Measurements from ENCODE around the gene AGBL3.

DNA sequence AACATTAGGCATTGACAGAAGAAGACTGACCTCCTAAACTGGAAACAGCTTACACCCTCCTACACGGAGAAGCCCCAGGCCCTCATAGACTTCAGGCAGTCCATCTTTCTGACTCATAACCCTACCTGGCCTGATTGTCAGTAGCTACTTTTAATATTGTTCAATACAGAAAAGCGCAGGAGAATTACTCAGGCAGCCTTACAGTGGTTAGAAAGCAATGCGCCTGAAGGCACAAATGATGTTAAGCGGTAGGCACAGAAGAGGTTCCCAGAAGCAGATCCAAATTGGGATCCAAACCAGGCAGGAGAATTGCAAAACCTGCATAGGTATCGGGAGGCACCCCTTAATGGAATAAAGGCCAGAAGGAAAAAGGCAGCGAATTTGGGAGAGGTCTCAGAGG is 189.6 kb downstream of the AGBL3 start:
- TF ChIP-seq, protein P1, sequence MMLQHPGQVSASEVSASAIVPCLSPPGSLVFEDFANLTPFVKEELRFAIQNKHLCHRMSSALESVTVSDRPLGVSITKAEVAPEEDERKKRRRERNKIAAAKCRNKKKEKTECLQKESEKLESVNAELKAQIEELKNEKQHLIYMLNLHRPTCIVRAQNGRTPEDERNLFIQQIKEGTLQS (IDR thresholded peaks at IDR 0.05): no peak
- TF ChIP-seq, protein P2, sequence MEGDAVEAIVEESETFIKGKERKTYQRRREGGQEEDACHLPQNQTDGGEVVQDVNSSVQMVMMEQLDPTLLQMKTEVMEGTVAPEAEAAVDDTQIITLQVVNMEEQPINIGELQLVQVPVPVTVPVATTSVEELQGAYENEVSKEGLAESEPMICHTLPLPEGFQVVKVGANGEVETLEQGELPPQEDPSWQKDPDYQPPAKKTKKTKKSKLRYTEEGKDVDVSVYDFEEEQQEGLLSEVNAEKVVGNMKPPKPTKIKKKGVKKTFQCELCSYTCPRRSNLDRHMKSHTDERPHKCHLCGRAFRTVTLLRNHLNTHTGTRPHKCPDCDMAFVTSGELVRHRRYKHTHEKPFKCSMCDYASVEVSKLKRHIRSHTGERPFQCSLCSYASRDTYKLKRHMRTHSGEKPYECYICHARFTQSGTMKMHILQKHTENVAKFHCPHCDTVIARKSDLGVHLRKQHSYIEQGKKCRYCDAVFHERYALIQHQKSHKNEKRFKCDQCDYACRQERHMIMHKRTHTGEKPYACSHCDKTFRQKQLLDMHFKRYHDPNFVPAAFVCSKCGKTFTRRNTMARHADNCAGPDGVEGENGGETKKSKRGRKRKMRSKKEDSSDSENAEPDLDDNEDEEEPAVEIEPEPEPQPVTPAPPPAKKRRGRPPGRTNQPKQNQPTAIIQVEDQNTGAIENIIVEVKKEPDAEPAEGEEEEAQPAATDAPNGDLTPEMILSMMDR (IDR thresholded peaks at IDR 0.05; ENCODE audit: low read depth, low read length, missing input control): no peak
- TF ChIP-seq, protein P3, sequence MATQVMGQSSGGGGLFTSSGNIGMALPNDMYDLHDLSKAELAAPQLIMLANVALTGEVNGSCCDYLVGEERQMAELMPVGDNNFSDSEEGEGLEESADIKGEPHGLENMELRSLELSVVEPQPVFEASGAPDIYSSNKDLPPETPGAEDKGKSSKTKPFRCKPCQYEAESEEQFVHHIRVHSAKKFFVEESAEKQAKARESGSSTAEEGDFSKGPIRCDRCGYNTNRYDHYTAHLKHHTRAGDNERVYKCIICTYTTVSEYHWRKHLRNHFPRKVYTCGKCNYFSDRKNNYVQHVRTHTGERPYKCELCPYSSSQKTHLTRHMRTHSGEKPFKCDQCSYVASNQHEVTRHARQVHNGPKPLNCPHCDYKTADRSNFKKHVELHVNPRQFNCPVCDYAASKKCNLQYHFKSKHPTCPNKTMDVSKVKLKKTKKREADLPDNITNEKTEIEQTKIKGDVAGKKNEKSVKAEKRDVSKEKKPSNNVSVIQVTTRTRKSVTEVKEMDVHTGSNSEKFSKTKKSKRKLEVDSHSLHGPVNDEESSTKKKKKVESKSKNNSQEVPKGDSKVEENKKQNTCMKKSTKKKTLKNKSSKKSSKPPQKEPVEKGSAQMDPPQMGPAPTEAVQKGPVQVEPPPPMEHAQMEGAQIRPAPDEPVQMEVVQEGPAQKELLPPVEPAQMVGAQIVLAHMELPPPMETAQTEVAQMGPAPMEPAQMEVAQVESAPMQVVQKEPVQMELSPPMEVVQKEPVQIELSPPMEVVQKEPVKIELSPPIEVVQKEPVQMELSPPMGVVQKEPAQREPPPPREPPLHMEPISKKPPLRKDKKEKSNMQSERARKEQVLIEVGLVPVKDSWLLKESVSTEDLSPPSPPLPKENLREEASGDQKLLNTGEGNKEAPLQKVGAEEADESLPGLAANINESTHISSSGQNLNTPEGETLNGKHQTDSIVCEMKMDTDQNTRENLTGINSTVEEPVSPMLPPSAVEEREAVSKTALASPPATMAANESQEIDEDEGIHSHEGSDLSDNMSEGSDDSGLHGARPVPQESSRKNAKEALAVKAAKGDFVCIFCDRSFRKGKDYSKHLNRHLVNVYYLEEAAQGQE (IDR thresholded peaks at IDR 0.05): no peak
- TF ChIP-seq SP1 (IDR thresholded peaks at IDR 0.05) (no peak), JUND (IDR thresholded peaks at IDR 0.05) (no peak), HNF4A (conservative IDR thresholded peaks at IDR 0.05) (no peak)
- TF ChIP-seq, protein P4, sequence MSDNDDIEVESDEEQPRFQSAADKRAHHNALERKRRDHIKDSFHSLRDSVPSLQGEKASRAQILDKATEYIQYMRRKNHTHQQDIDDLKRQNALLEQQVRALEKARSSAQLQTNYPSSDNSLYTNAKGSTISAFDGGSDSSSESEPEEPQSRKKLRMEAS (IDR thresholded peaks at IDR 0.05): no peak

Measured in liver (tissue), 3 donors.